OCI-M2 (cell line): ENCODE measurements around the gene C2orf66.

Experiments
- DNase-seq: peaks from one replicate; lab custom pipeline; 2025; ENCODE audit not compliant: unreplicated experiment; lab: John Stamatoyannopoulos, UW

Gene C2orf66

DNA sequence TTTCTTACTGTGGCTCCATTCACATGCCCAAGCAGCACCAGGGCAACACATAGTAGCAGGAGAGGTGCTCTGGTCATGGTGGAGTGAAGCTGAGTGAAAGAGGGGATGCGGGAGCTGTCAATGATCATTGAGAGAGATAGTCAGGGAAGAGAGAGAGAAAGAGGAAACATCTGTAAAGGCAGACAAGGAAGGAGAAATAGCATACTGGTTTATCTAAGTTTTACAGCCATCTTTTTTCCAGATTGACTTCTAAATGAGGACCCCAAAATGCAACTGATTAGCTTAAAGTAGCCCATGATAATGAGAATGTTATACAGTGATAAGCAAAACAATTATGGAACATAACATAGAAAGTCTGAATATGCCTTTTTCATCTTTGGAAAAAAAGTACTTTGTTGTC is at the start of gene C2orf66:
TSS of gene C2orf66 (minus strand) at position 96 of the 400 bp plus-strand sequence. CDS start at position 77, 19 bp downstream.
- peak; percentile 55 for DNase-seq

DNA sequence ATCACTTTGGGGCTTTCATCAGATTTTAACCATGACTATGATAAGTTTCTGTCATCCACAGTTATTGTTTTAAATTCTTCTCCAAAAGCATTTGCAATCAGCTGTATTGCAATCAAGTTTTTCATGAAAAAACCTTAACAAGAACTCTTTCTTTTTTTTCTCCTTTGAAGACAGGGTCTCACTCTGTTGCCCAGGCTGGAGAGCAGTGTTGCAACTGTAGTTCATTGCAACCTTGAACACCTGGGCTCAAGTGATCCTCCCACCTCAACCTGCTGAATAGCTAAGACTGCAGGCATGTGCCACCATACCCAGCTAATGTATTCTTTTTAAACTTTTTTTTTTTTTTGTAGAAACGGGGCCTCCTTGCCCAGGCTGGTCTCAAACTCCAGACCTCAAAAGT is 45.5 kb upstream of the C2orf66 start:
- no peak for DNase-seq

DNA sequence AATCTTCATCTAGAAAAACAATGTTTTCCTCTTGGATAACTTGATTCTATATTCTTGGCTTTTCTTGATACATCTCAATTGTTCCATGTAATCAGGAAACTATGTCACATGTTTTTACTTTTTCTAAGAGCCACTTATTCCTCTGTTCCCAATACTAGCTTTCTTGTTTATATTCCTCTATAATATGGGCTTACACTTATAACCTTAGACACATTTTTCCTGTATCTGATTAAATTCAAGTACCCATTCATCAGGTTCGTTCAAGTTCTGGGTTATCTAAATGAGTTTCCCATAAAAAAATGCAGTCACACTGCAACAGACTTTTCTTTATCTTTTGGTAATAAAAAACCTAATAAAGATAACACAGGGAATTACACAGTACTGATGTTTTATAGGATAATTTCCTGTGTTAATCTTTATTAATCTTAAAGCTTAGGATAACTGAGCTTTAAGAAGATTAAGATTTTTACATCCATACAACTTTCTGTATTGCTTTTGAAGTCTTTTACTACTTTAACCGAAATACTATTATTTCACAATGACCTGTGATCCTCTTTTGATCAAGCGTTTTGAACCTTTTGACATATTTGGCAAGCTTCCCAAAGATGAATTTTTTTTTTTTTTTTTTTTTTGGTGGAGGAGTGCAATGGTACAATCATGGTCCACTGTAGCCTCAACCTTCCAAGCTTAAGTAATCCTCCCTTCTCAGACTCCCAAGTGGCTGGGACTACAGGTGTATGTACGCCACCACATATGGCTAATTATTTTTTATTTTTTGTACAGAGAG is 44.3 kb upstream of the C2orf66 start:
- DNase-seq, result no peak

- DNase-seq, result no peak
Observed at GRCh38 chr2:196851088-196851487, 41.9 kb upstream of the C2orf66 start.

DNA sequence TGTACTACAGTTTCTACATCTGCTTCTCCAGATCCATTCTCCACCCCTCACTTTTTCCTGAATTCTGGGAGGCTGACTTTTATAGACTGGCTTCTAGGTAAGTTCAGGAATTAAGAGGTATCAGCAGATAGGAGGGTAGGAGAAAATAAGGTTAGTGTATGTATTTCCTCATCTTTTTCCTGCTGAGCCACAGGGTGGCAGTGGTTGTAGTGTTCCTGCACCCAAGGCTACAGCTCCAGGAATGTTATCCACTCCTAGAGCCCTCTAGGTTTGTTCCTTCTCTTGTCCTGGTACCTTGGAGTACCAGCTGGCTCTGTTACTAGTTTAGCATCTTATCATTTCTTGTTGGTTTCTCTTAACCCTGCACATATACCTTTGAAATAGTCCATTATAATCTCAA is 40.7 kb upstream of the C2orf66 start:
- no peak for DNase-seq

DNA sequence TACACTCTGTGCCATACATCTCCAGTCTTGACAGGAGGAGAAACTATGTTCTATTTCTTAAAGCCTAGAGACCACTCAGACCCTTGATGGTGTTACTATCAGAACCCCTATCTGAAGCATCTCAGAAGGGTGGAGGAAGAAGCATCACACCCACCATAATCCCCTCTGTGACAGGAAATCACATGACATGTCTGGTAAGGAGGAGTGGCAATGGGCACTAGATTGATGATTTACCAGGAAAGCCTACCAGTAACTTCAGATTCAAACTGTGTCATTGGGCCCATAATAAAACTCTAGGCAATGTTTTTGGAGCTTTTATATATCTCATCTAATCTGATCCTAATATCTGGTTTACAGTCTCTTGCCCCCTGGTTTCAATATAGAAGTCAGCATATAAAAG is 37.1 kb upstream of the C2orf66 start:
- DNase-seq, result no peak

GRCh38 chr2:196845371-196845770 is 36.2 kb upstream of the C2orf66 start:
- DNase-seq, result no peak

DNA sequence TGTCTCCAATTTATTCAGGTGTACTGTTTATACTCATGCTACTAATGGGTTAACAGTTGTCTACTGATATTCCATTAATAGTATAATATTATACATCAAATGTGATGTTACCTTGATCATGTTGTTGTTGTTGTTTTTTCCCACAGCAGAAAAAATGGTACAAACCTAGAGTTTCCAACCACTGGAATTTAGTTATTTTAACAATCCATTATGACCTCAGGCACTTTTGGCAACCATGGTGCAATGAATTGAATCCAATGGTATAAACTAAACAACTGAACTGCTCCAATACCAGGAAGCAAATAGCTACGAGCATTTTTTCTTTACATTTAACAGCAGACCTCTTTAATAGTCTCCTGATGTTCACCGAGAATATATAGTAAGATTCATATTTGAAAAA is 31.0 kb upstream of the C2orf66 start:
- no peak for DNase-seq

GRCh38 chr2:196839574-196839973 is 30.4 kb upstream of the C2orf66 start:
- DNase-seq, result no peak

DNA sequence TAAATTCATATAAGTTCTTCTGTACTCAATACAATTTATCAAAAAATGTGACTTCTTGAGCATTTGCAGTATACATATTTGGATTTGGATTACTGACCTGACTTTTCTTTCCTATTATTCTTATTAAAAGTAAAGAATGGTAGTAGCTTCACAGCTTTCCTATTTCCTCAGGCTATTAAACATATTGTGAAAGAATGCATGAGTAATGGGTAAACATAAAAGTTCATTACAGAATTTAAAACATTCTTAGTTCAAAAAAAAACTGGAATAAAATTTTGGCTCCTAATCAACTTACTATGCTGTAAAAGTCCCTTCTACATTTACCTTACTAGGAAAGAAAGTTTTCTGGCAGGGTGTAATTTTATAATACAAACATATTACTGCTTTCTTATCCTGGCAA is 27.3 kb upstream of the C2orf66 start:
- DNase-seq, result no peak

- DNase-seq, result no peak
Observed at GRCh38 chr2:196830701-196831100, 21.5 kb upstream of the C2orf66 start.

- no peak for DNase-seq
Observed at GRCh38 chr2:196827356-196827755, 18.2 kb upstream of the C2orf66 start.

DNA sequence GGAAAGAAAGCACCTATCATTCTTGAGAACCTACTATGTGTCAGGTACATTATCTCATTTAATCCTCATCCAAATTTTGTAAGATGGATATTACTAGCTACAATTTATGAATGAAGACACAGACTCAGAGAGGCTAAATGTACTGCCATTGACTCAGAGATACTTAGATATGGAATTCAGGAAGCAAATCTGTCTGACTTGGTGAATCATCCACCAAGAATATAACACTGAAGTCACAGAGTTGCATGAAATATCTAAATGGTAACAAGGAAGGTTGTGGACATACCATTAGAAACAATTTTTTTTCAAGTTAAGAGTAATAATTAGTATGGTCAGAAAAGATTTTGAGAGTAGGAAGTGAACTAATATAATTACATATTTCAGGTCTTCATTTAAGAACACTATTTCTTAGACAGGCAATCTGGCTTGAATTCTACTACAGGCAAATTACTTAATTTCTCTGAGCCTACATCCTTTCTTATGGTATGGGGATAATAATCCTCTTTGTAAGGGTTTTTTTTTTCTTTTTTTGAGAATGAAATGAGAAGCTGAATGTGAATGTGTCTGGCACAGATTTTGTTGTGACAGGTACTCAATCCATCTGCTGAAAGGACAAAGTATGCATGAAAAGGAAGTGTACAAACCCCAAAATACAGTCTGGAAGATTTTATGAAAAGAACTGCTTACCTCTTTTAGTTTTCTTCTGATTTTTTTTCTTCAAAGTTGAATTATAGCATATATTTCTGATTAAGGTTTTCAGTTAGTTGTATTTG is 14.8 kb upstream of the C2orf66 start:
- no peak for DNase-seq

GRCh38 chr2:196821195-196821594 is 12.0 kb upstream of the C2orf66 start:
- no peak for DNase-seq

GRCh38 chr2:196808083-196808665 is 981 bp downstream of the C2orf66 start:
- no peak for DNase-seq

GRCh38 chr2:196804381-196804780 is 4.8 kb downstream of the C2orf66 start:
- DNase-seq, result no peak

GRCh38 chr2:196802401-196802800 is 6.8 kb downstream of the C2orf66 start:
- no peak for DNase-seq

DNA sequence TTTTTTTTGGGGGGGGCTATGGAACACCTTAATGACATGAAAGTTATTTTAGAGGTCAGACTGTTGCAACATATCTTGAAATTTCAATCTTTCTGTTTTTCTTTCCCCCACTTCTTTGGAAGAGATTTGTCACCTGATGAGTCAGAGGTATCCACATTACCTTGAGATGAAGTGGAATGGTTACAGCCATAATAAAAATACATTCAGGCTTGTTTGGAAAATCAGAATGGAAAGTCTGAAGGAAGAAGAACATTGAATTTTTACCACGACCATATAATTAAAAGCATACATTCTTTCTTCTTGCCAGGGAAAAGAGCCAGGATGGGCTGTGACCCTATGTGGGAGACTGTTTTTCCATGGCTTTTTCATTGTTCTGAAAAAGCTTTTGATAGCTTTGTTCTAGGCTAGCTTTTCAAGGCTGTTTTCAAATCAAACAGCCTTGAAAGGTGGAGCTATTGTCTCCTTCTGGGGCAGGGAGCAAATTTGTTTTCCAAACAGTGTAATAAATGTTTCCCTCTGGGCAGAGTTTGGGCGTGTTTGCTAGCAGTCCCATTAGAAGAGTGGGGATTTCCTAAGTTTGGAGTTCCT is 7.4 kb downstream of the C2orf66 start:
- DNase-seq, result no peak

GRCh38 chr2:196798980-196799379 is 10.2 kb downstream of the C2orf66 start:
- no peak for DNase-seq

- no peak for DNase-seq
Observed at GRCh38 chr2:196792865-196793264, 16.3 kb downstream of the C2orf66 start.

- DNase-seq, result no peak
Observed at GRCh38 chr2:196783431-196784094, 25.6 kb downstream of the C2orf66 start.
